Brain pericyte (primary cell): ENCODE data around the gene GALNT2.

Experiments used
- DNase-seq: peaks from one replicate; pipeline ENCODE4 v3.0.0-alpha.2; 2012; ENCODE audit warnings: low read depth, low spot score

The GALNT2 gene

DNA sequence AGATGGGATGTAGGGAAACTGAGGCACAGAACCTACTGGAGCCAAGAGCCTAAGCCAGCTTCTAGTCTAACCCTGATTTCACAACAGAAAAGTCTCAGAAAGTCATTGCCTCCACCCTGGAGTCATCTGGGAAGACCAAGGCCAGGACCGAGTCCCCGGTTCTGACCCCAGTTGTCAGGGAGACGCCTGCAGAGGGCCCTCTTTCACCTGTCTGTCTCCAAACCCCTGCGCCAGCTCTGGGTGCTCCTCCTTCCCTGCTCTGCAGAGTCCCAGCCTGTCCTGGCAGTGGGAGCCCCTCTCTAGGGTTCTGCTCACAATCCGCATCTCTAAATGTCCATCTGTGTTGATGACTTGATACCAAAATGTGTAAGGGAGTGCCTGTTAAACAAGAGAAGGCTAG lies 209.4 kb downstream of the GALNT2 start:
- DNase-seq: no peak

DNA sequence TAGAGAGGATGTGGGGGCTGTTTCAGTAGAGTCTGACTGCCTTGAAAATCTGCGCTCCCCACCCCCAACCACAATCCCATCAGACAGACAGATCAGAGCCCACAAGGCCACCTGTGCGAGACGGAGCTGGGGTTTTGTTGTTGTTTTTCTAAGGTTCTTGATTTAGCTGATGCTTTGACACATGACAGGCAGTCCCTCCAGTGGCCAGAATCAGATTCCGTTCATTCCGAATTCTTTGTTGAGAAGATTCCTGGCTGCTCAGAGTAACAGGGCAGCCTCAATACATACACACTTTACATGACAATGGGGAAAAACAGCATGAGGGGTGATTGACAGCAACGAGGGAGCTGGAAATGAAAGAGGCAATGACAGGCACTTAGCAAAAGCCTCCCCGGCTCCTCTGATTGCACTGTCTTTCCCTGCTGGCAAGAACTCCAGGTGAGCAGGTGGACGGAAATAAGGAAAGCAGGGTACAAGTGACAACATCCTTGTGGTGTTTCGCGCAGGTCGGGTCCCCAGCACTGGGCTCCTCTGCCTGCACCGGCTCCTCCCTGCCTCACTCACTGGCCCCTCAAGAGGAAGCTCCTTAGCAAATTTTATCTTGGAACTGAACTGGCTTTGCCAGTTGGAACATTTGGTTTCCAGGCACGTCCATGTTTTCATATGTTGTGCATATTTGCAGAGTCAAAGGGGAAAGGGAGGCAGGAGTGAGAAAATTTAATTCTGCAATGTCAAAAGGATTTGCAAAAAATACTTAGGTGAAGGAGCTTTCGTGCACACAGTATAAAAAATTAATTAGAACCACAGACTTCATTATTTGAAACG lies 210.4 kb downstream of the GALNT2 start:
- no peak for DNase-seq

DNA sequence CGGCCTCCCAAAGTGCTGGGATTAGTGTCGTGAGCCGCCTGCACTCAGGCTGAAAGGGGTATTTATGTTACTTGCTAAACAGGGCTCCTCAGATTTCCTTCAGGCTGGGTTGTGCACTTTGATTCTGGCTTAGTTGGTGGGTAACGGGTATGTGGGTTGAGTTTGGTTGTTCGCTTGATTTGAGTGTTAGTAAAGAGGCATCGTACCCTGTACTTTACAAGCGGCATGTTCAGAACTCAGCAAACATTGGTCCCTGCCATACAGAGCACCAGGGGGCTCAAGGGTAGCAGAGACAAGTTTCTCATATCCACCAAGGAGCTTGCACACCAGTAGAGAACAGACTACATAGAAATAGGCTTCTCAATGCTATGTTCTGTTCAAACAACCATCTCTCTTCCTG lies 211.3 kb downstream of the GALNT2 start:
- DNase-seq: no peak

DNA sequence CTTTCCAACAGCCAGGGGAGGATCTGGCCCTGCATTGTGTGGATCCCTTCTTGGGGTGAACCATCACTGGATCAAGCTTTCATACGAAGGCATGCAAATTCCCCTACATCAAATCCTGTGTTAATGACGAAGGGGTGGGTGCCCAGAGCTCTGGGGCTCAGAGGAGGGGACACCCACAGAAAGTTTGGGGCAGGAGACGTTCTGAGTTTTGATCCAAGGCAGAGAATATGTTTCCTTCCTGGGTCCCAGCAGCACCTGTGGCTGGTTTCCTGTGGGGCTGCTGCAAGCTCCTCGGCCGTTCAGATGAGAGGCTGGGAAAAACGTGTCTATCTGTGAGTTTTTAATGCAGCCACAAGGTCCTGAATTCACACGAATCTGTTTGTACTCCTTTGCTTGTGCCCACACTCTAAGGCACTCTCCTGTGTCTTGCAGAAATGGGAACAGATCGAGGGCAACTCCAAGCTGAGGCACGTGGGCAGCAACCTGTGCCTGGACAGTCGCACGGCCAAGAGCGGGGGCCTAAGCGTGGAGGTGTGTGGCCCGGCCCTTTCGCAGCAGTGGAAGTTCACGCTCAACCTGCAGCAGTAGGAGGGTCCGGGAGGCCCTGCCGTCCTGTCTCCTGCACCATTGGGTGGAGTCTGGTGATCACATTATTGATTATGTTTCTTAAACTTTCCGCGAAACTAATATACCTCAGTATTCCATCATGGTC lies 212.0 kb downstream of the GALNT2 start:
- no peak for DNase-seq

DNA sequence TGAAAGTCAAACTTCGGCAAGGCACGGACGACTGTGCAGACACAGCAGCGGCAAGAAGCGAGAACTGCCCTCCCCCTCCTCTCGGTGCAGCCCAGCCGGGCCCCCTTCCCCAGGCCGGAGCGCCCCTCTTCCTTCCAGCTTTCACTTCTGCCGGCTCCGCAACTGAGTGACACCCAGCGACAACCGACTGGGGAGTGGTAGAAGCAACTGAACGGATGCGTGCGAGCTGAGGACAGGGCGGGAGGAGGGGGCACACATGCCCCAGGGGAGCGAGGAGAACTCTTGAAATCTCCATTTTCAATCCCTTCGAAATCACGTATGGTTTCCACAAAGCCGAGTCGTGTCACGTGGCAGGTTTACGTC lies 212.5 kb downstream of the GALNT2 start:
- DNase-seq: no peak

DNA sequence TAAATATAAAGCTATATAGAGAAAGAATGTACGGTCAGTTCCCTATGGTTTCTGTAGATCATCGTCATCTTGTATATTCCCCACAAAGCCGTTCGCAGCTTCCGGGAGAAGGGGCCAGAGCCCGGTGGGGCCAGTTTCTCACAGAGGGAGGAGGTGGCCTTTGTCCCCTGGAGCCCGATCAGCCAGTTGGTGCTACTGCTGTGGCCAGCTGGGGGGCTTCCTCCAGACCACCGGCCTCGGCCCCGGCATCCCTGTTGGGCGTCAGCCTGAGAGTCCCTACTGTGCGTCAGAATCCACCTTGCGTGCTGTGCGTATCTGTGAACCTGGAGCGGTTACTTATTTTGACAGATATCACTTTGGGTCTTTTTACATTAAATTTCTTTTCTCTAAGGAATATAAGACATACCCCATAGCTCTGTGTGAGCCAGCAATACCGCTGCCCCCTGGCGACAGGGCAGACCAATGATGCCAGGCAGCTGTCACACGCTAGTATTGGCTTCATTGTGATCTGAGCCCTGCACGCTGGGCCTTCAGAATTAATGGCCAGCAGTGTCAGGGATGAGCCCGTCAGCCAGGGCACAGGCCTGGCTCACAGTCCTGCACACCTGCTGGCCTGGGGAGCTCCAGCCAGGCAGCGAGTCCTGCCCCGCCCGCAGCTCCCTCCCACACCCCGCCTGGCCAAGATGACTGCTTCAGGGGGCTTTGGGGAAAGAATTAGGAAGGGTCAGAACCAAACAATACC lies 213.2 kb downstream of the GALNT2 start:
- no peak for DNase-seq

DNA sequence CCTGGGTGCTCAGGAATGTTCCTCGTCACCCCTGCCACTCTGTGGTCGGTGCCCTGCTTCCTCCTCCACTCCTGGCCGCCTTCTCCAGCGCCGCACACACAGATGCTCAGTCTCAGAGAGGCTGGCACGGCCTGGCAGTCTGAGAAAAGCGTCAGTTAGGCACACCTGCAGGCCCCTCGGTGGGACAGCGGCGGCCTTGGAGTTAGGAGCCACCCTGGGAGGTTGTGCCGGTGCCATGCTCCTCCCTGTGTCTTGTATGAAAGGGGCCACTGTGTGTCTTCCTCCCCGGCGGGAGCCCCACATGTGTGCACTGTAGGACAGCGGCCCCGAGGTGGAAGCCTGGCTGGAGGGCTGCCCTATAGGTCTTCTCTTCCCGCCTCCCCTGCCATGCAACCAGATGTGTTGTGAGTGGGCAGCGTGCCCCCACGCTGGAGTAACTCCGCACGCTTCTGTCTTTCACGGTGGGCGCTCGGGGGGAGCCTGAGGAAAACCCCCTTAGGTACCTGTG lies 213.9 kb downstream of the GALNT2 start:
- DNase-seq: no peak

DNA sequence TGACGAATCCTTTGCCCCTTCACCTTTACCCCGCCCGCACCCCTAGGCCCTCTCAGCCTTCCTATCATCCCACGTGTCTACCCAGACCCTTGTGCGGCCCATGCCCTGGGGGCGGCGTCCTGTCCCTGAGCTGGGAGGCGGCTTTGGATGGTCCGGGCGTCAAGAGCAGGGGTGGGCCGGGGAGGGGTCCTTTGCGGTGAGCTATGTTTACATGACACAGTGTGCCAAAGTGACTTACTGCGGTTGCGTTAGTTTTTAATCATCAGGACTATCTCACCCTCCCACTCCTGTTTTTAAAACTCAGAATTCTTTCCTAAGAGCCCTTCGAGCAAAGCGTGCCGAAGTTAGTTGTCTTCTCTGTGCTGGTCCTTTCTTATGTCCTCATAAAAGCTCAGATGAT lies 214.5 kb downstream of the GALNT2 start:
- no peak for DNase-seq

DNA sequence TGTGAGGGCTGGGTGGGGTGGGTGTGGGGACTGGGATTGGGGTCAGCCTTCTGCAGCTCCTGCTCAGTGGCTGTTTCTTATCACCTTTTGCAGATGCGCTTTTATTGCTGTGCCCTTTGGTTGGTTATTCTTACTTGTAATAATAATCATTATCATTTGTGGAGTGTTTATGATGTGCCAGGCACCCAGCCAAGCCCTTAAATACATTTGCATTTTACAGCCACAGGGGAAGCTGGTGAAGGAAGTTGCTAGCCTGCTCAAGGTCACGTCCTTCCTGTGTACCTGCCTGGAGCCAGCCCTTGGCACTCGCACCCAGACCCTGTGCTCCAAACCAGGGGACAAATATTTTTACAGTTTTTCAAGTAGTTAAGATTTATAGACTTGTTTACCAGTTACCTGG lies 215.1 kb downstream of the GALNT2 start:
- no peak for DNase-seq

DNA sequence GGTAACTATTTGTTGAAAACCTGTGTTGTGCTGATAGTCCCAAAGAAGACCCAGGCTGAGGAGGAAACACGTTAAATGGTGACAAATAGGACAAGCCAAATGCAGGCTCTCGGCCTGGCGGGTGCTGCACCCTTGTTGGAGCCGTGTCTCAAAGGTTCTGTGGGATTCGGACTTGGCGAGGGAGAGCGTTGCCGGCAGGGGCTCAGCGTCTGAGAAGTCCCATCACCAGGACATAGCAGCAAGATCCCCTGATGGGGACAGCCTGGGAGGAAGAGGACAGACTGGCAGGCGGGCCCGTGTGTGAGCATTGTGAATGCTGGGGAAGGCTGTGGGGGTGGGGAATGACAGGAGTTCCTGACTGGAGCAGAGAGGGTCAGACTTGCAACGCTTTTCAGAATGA lies 216.6 kb downstream of the GALNT2 start:
- no peak for DNase-seq

DNA sequence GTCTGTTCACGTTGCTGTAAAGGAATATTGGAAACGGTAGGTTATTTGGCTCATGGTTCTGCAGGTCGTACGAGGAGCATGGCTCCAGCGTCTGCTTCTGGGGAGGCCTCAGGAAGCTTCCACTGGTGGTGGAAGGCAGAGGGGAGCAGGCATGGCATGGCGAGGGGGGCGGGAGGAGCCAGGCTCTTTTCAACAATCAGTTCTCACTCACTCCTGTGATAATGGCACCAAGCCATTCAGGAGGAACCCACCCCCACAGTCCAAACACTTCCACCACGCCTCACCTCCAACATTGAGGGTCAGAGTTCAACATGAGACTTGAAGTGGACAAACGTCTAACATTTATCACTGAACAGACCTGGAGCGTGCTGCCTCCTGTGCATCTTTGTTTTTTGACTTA lies 217.9 kb downstream of the GALNT2 start:
- DNase-seq: no peak

DNA sequence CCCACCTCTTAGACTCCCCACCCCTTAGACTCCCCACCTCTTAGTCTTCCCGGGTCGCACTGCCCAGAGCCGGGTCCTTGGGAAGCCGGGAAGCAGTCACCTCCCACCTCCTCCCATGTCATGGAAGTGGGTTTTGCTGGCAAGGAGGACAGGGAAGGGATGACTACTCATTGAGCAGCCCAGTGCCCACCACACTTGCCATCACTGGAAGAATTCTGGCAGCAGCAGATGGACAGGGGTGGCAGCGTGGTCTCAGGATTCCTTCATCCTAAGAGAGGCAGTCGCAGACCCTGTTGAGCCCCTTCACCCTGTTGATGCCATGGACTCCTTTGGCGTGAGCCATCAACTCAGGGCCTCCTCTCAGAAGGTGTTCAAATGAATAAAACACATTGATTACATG lies 218.3 kb downstream of the GALNT2 start:
- no peak for DNase-seq

DNA sequence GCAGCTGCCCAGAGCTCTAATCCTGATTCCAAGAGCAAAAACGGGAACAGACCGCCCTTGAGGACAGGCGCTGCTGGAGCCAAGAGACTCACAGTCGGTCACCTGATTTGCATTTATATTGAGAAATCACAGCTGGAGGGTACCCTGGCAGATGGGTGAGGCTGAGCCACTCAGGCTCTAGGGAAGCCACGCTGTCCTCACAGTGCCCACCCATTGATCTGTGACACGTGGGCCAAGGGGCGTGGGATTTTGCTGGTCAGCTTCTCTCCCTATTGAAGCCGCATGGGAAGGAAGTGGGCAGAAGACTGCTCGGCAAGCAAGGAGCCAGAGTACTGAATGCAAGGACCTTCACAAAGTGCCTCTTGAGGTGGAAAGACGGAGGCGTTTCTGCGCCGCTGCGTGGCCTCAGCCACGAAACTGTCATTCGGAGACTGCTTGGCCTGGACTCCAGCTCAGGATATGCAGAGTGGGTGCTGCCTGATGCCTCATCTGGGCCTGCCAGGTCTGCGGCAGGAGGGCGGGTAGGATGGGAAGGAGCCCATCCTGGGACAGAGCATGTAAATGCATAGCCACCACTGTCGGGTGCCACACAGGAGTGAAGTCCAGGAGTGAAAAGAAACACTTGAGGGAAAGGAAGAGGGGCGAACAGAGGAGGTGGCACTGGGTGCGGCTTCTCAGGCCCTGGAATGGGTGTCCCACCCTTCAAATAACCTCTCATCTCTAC lies 219.3 kb downstream of the GALNT2 start:
- DNase-seq: no peak

DNA sequence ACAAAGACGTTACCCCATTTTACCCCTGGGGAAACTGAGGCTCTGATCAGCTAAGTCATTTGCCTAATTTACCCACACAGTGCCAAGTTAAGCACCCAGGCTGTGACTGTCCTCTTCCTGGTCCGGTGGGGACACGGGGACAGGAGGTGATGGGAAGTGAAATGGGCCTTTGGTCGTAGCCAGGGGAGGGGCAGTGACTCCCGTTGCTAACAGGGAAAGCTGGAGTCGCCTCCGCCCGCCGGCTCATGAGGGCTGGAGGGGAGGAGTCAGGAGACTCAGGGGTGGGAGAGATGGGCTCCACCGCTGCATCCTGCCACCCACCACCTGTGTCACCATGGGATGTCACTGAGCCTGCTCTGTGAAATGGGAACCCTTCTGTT lies 219.8 kb downstream of the GALNT2 start:
- DNase-seq: no peak

DNA sequence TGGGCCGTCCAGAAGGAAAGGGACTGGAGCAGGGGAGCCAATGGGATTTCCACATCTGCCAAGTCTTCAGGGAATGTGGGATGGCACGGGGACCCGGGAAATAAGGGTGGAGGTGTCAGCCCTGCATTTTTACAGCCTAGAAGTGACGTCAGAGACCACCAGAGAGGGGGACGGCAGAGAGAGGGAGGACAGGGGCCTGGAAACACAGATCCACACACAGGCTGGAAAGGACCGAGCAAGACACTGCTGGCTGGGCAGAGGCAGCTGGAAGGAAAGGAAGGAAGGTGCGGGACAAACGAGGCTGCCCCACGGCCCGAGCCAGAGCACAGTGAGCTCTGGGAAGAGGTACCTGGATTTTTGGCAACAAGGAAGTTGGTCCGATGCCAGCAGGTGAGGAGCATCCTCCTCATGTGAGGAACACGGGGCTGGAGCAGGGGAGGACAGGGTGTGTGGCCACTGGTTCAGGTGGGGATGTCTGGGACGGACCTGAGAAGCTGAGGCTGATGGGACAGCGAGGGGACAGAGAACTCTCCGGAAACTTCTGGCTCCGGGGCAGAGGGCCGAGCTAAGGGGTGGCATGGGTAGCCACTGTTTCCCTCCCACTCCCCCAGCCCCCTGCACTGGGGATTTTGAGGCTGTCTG lies 220.8 kb downstream of the GALNT2 start:
- DNase-seq: no peak

DNA sequence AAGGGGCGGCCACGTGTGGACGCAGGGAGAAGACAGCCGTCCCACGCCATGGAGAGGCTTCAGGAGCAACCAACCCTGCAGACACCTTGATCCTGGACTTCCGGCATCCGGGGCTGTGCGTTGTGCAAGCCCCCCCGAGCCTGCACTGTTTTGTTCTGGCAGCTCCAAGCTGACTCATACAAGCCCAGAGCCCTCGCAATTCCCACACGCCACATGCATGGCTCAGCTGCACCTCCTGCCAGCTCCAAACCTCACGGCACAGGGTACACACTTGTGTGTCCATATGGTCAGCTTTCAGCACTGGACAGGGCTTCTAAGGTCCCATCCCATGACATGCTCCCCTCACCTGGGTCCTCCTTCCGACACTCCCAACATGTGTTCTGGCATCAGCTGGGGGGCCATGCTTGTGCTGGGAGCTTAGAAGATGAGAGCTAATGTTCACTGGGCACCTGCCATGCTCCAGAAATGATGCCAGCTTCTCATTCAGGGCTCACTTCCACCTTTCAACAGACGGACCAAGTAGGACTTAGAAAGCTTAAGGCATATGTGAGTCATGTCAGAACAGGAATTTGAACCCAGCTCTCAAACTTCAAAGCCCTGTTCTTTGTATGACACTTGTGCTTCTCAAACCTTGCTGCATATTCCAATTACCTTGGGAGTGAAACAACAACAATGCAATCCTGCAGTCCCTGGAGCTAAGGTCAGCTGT lies 221.8 kb downstream of the GALNT2 start:
- no peak for DNase-seq

DNA sequence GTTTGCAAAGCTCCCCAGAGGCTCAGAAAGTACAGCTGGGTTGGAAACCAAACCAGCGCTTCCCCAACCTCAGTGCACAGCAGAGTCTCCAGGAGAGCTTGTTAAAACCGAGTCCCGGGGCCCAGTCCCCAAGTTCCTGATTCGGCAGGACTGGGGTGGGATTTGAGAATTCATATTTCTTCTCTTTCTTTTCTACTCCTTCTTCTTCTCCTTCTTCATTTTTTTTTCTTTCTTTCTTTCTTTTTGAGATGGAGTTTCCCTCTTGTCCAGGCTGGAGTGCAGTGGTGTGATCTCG lies 222.3 kb downstream of the GALNT2 start:
- no peak for DNase-seq

DNA sequence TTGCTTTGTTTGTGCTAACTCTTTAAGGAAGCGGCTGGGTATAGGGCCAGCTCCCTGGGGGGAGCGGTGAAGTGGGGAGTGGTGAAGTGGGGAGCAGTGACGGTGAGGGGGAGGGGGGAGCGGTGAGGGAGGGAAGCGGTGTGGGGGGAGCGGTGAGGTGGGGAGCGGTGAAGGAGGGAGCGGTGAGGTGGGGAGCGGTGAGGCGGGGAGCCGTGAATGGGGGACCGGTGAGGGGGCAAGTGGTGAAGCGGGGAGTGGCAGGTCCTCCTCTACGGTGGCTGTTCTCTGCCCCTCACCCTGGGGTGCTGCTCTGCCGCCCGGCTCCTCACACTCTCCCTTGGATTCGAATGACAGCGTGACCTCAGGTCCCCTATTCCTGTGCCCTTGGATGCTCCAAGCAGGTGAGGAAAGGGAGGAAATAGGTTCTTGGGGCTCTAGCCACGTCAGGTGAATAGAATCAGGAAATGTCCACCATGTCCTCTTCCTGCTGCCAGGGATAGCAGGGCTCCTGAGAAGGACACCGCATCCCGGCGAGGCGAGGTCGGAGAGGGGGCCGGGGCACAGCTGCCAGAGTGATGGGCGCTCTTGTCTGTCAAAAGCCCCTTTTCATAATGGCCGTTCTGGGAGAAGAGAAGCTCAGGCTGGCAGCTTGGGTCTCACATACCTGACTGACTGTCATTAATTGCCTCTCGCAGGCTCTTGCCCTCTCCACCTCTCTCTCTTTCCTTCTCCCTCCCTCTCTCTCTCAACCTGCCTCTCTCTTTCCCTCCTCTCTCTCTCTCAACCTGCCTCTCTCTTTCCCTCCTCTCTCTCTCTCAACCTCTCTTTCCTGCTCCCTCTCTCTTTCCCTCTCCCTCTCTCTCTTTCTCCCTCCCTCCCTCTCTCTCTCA lies 224.9 kb downstream of the GALNT2 start:
- DNase-seq: no peak

DNA sequence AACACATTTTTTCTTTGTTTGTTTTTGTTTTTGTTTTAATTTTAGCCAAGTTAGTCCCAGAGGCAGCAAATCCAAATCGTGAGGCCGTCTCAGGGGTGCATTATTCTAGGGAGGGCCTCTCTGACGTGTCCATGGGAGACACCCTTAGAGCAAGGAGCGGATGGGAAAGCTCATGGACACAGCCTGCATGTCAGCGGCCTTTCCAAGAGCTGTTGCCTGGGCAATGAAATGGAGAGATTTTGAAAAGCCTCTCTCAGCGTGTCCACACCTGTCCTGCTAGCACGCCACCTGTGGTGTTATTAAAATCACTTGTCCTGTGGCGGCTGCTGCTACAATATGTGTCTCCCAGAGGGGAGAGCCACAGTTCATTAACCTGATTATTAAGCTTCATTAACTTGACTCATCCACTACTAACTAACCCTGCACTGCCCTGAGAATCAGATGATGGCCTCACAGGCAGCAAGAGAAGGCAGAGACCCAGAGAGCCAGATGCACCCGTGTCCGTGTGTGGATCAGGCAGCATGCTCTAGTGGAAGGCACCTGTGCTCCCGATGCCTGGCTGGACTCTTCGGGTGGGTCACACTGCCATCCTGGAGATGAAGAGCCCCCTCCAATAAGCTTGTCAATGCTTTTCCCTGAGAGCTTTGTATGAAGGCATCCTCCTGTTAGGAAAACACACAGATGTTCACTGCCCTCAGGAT lies 225.8 kb downstream of the GALNT2 start:
- DNase-seq: no peak
